ENCODE data around the gene CXCL8.

The CXCL8 gene

GRCh38 chr4:73704314-73705055 is 35.9 kb upstream of the CXCL8 start:
- Histone ChIP-seq H3K9me3 (ENCODE audit: control insufficient read depth, low read length) (no peaks in the 10 kb centered on the region), H3K4me3 (ENCODE audit: insufficient read depth, low read depth, low read length, poor library complexity, severe bottlenecking) (no peak overlapping the region), H3K4me1 (ENCODE audit: control insufficient read depth, insufficient read depth, low read length, poor library complexity, severe bottlenecking) (no peaks in the 10 kb centered on the region), H3K27ac (ENCODE audit: insufficient read depth, low read length, poor library complexity, severe bottlenecking) (no peak overlapping the region), H3K36me3 (ENCODE audit: control insufficient read depth, insufficient read depth, low read length) (no peaks in the 10 kb centered on the region), H3K27me3 (replicated peaks; ENCODE audit: control insufficient read depth, insufficient read depth, low read length, poor library complexity, severe bottlenecking) (no peaks in the 10 kb centered on the region)
- DNase-seq, result no peak

GRCh38 chr4:73705056-73705432 is 35.3 kb upstream of the CXCL8 start:
- DNase-seq, result no peak
- Histone ChIP-seq H3K4me1 (ENCODE audit: control insufficient read depth, insufficient read depth, low read length, poor library complexity, severe bottlenecking) (no peaks in the 10 kb centered on the region), H3K4me3 (ENCODE audit: insufficient read depth, low read depth, low read length, poor library complexity, severe bottlenecking) (no peak overlapping the region), H3K9me3 (ENCODE audit: control insufficient read depth, low read length) (no peaks in the 10 kb centered on the region), H3K36me3 (ENCODE audit: control insufficient read depth, insufficient read depth, low read length) (no peaks in the 10 kb centered on the region), H3K27ac (ENCODE audit: insufficient read depth, low read length, poor library complexity, severe bottlenecking) (no peak overlapping the region), H3K27me3 (replicated peaks; ENCODE audit: control insufficient read depth, insufficient read depth, low read length, poor library complexity, severe bottlenecking) (no peaks in the 10 kb centered on the region)

DNA sequence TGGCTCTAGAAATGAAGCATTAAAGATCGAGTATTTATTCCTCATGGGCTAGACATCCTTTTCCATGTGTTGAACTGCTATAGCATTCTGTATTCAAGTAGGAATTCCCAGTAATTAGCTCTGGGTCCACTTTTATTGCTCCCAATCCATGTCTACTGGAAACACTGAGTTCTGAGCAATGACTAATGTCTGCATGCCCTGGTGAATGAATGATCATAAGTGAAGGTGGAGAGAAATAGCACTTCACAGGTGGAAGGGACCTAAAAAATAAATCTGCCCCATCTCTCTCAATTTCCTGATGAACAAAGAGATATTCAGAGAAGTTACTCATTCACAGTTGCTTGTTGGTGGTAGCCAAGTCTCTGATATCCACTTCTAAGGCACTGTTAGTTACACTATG is 34.6 kb upstream of the CXCL8 start:
- Histone ChIP-seq H3K4me3 (ENCODE audit: insufficient read depth, low read depth, low read length, poor library complexity, severe bottlenecking) (no peak overlapping the region), H3K9me3 (ENCODE audit: control insufficient read depth, low read length) (no peaks in the 10 kb centered on the region), H3K27me3 (replicated peaks; ENCODE audit: control insufficient read depth, insufficient read depth, low read length, poor library complexity, severe bottlenecking) (no peaks in the 10 kb centered on the region), H3K36me3 (ENCODE audit: control insufficient read depth, insufficient read depth, low read length) (no peaks in the 10 kb centered on the region), H3K27ac (ENCODE audit: insufficient read depth, low read length, poor library complexity, severe bottlenecking) (no peak overlapping the region), H3K4me1 (ENCODE audit: control insufficient read depth, insufficient read depth, low read length, poor library complexity, severe bottlenecking) (no peaks in the 10 kb centered on the region)
- no peak for DNase-seq

GRCh38 chr4:73706811-73707210 is 33.6 kb upstream of the CXCL8 start:
- H3K36me3 ChIP-seq (ENCODE audit: control insufficient read depth, insufficient read depth, low read length), result no peaks in the 10 kb centered on the region
- no peak overlapping the region for H3K4me3 ChIP-seq (ENCODE audit: insufficient read depth, low read depth, low read length, poor library complexity, severe bottlenecking)
- H3K4me1 ChIP-seq (ENCODE audit: control insufficient read depth, insufficient read depth, low read length, poor library complexity, severe bottlenecking), result no peaks in the 10 kb centered on the region
- H3K27ac ChIP-seq (ENCODE audit: insufficient read depth, low read length, poor library complexity, severe bottlenecking), result no peak overlapping the region
- DNase-seq, result no peak
- no peaks in the 10 kb centered on the region for H3K27me3 ChIP-seq (replicated peaks; ENCODE audit: control insufficient read depth, insufficient read depth, low read length, poor library complexity, severe bottlenecking)
- no peaks in the 10 kb centered on the region for H3K9me3 ChIP-seq (ENCODE audit: control insufficient read depth, low read length)

GRCh38 chr4:73707269-73707875 is 33.0 kb upstream of the CXCL8 start:
- Histone ChIP-seq H3K27me3 (replicated peaks; ENCODE audit: control insufficient read depth, insufficient read depth, low read length, poor library complexity, severe bottlenecking) (no peaks in the 10 kb centered on the region), H3K4me1 (ENCODE audit: control insufficient read depth, insufficient read depth, low read length, poor library complexity, severe bottlenecking) (no peaks in the 10 kb centered on the region), H3K36me3 (ENCODE audit: control insufficient read depth, insufficient read depth, low read length) (no peaks in the 10 kb centered on the region), H3K27ac (ENCODE audit: insufficient read depth, low read length, poor library complexity, severe bottlenecking) (no peak overlapping the region), H3K4me3 (ENCODE audit: insufficient read depth, low read depth, low read length, poor library complexity, severe bottlenecking) (no peak overlapping the region), H3K9me3 (ENCODE audit: control insufficient read depth, low read length) (no peaks in the 10 kb centered on the region)
- no peak for DNase-seq

DNA sequence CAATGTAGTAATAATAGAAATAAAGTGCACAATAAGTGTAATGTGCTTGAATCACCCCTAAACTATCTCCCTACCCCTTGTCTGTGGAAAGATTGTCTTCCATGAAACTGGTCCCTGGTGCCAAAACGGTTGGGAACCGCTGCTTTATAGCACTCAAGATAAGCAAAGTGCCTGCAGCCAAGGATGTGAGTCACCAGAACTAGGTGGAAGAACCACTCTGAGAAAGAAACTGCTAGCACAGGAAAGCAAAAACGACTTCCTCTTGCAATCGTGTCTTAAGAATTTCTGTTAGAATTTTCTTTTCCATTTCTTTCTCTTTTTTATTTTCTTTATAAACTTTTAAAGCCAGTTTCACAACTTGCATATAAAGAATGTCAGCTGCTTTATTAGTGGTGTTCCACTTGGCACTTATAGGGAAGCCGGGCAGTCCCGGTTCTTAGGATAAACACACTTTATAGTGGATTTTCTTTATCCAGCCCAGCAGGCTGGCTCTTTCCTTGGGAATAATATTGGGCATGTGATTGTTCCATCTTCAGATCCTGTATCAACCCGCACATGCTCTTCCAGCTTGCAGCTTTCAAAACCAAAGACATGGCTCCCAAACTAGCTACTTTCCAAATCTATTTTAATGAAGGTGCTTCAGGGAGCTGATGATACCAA is 32.3 kb upstream of the CXCL8 start:
- no peak for DNase-seq
- Histone ChIP-seq H3K4me3 (ENCODE audit: insufficient read depth, low read depth, low read length, poor library complexity, severe bottlenecking) (no peak overlapping the region), H3K27ac (ENCODE audit: insufficient read depth, low read length, poor library complexity, severe bottlenecking) (no peak overlapping the region), H3K9me3 (ENCODE audit: control insufficient read depth, low read length) (no peaks in the 10 kb centered on the region), H3K27me3 (replicated peaks; ENCODE audit: control insufficient read depth, insufficient read depth, low read length, poor library complexity, severe bottlenecking) (no peaks in the 10 kb centered on the region), H3K36me3 (ENCODE audit: control insufficient read depth, insufficient read depth, low read length) (no peaks in the 10 kb centered on the region), H3K4me1 (ENCODE audit: control insufficient read depth, insufficient read depth, low read length, poor library complexity, severe bottlenecking) (no peaks in the 10 kb centered on the region)

DNA sequence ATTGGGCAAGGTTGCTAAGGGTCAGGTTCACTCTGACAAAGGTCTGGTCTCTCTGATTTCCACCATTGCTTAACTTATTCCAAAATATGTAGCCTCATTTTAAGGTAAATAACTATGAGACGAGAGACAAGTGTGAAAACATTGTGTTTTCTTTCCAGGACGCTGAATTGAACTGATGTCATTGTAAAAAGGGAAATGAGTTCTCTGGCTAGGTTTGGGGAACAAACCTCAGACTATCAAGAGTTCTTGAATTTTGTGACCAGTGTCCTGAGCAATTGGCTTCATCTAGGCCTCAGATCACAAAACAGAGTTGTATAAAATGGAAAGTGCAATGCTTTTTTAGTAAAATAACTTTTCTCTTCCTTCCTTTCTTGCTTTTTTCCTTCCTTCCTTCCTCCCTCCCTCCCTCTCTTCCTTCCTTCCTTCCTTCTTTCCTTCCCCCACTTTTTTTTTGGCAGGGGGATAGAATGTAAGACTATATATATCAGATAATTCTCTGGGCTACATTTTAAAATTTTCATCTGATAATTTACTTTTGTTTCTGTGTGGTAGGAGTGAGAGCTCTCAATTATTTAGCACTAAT is 30.8 kb upstream of the CXCL8 start:
- no peak for DNase-seq
- H3K4me3 ChIP-seq (ENCODE audit: insufficient read depth, low read depth, low read length, poor library complexity, severe bottlenecking), result no peak overlapping the region
- no peaks in the 10 kb centered on the region for H3K9me3 ChIP-seq (ENCODE audit: control insufficient read depth, low read length)
- no peaks in the 10 kb centered on the region for H3K4me1 ChIP-seq (ENCODE audit: control insufficient read depth, insufficient read depth, low read length, poor library complexity, severe bottlenecking)
- H3K36me3 ChIP-seq (ENCODE audit: control insufficient read depth, insufficient read depth, low read length), result no peaks in the 10 kb centered on the region
- H3K27me3 ChIP-seq (replicated peaks; ENCODE audit: control insufficient read depth, insufficient read depth, low read length, poor library complexity, severe bottlenecking), result no peaks in the 10 kb centered on the region
- H3K27ac ChIP-seq (ENCODE audit: insufficient read depth, low read length, poor library complexity, severe bottlenecking), result no peak overlapping the region

- no peak overlapping the region for H3K4me3 ChIP-seq (ENCODE audit: insufficient read depth, low read depth, low read length, poor library complexity, severe bottlenecking)
- no peaks in the 10 kb centered on the region for H3K27me3 ChIP-seq (replicated peaks; ENCODE audit: control insufficient read depth, insufficient read depth, low read length, poor library complexity, severe bottlenecking)
- H3K4me1 ChIP-seq (ENCODE audit: control insufficient read depth, insufficient read depth, low read length, poor library complexity, severe bottlenecking), result no peaks in the 10 kb centered on the region
- no peak overlapping the region for H3K27ac ChIP-seq (ENCODE audit: insufficient read depth, low read length, poor library complexity, severe bottlenecking)
- no peaks in the 10 kb centered on the region for H3K9me3 ChIP-seq (ENCODE audit: control insufficient read depth, low read length)
- no peak for DNase-seq
- no peaks in the 10 kb centered on the region for H3K36me3 ChIP-seq (ENCODE audit: control insufficient read depth, insufficient read depth, low read length)
Measured at GRCh38 chr4:73710094-73710493, 30.3 kb upstream of the CXCL8 start.

GRCh38 chr4:73711989-73712388 is 28.4 kb upstream of the CXCL8 start:
- Histone ChIP-seq H3K4me3 (ENCODE audit: insufficient read depth, low read depth, low read length, poor library complexity, severe bottlenecking) (no peak overlapping the region), H3K27ac (ENCODE audit: insufficient read depth, low read length, poor library complexity, severe bottlenecking) (no peak overlapping the region), H3K27me3 (replicated peaks; ENCODE audit: control insufficient read depth, insufficient read depth, low read length, poor library complexity, severe bottlenecking) (no peaks in the 10 kb centered on the region)

GRCh38 chr4:73713650-73714049 is 26.7 kb upstream of the CXCL8 start:
- DNase-seq, result no peak
- Histone ChIP-seq H3K4me3 (ENCODE audit: insufficient read depth, low read depth, low read length, poor library complexity, severe bottlenecking) (no peak overlapping the region), H3K36me3 (ENCODE audit: control insufficient read depth, insufficient read depth, low read length) (no peaks in the 10 kb centered on the region), H3K27me3 (replicated peaks; ENCODE audit: control insufficient read depth, insufficient read depth, low read length, poor library complexity, severe bottlenecking) (no peaks in the 10 kb centered on the region), H3K9me3 (ENCODE audit: control insufficient read depth, low read length) (no peaks in the 10 kb centered on the region), H3K4me1 (ENCODE audit: control insufficient read depth, insufficient read depth, low read length, poor library complexity, severe bottlenecking) (no peaks in the 10 kb centered on the region), H3K27ac (ENCODE audit: insufficient read depth, low read length, poor library complexity, severe bottlenecking) (no peak overlapping the region)

More at GRCh38 chr4:73711989-73712388, 28.4 kb upstream of the CXCL8 start:
- no peak for DNase-seq
- Histone ChIP-seq H3K4me1 (ENCODE audit: control insufficient read depth, insufficient read depth, low read length, poor library complexity, severe bottlenecking) (no peaks in the 10 kb centered on the region), H3K36me3 (ENCODE audit: control insufficient read depth, insufficient read depth, low read length) (no peaks in the 10 kb centered on the region), H3K9me3 (ENCODE audit: control insufficient read depth, low read length) (no peaks in the 10 kb centered on the region)
